Activated CD4-positive, CD25-positive, alpha-beta regulatory T cell treated with anti-CD3 and anti-CD28 coated beads, Interleukin-2, amount 50 U/mL, for 16 hours (primary cell): ENCODE measurements around the gene EEFSEC.

Experiments used
- DNase-seq: peaks from one replicate; pipeline ENCODE4 v3.0.0-alpha.2; 2020; ENCODE audit warnings: low read depth, low spot score

The EEFSEC gene

DNA sequence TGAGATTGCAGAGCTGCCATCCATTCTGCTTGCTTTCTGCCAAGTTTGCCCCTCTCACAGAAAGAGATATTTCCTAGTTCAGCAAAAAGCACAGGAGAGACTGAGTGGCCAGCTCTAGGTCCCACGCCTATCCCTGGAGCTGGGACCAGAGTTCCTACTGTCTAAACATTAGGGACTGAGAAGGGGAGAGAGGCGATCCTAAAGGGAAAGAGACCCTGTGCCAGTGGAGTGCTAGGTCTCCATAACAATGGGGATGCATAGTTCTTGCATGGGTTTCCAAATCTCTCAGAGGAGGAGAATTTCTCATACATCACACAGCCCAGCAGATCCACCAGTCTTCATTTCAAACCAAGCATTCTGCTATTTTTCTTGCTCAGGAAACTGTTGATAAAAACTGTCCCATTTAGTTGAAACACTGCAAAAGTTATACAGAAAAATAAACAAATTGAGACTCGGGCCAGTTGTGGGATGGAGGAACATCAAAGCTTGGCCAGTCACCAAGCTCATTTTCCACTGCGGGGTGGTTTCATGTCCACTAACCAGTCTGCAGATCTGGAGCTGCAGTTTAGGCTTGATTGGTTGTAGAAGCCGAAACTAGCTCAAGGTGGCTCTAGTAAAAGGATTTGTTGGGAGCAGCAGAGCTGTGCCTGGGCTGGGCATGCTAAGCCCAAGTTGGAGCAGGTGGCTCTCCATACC lies 62.7 kb downstream of the EEFSEC start:
- no peak for DNase-seq

DNA sequence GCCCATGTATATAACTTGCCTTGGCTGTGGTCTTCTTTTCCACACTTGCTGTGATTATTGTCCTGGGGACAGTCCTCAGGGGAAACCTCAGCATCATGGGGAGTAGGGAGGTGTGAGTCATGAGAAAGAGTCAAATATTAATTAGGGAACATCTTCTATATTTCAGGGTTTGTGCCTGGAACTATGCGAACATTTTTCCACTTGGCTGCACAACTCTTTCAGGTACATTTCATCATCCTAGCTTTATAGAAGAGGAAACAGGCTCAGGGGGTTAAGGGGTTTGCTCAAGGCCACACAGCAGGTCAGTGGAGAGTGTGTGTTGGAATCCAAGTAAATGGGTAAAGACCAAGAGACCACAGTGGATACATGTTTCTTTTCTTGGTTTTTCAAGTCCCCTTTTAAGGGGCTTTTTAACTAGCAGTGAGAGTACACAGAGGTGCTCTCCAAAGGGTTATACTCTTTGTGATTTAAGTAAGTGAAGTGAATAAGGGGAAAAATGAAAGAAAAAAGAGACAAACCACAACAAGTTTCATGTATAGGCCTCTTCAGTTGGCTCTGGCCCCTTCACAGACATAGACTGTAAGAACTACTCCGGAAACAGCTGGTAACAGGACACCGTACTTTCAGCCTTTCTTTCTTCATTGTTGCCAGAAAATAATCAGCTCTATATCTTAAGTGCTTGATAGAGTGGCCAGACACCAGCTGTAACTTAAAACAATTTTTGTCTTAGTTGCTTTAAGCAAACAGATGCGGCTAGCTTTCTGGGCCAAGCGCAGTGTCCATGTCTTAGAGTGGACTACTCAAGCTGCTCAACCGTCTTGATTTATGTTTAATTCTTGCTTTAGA lies 64.6 kb downstream of the EEFSEC start:
- DNase-seq: no peak

DNA sequence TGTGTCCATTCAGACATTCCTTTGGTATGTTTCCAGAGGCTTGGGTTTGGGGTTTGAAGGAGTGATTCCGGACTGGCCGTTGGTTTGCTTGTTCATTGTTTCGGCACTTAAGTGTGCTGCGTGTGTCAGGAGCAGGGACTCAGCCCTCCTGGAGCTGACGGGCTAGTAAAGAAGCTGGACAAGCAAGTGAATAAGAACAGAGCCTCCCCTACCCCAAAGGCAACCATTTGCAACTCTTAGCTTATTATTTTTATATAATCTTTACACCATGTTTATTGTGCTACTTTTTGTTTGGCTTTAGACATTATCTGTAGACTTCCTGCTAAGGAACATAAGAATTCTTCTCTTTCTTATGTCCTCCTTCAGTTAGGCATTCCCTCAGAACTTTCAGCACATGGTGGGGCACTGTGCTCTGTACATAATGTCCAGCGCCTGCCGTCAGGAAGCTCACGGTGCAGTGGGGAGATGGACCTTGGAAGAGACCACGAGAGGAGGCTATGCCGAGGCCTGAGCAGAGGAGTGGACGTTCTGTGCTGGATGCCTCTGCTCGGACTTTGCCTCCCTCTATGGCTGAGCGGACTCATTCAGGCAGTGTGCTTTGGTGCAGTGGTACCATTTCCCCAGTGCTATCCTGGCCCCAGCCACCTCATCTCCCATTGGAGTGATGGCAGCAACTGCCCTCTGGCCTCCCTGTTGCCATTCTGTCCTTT lies 65.4 kb downstream of the EEFSEC start:
- no peak for DNase-seq

DNA sequence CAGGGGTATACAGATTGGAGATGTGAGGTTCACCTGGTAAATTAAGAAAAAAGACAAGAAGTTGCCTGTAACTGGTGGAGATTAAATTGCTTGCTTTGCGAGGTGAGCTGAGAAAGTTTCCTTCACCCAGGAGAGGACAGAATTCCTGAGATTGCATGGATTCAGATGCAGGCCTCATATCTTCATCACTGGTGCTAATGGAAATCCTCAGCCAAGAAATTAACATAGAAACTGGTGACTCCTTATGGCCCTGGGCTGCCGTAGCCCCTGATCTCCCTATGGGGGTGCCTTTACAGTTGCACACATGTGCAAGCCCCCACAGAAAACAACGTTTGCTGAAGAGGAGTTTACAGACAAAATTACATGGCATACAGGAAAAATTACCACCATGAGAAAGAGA lies 68.0 kb downstream of the EEFSEC start:
- no peak for DNase-seq

DNA sequence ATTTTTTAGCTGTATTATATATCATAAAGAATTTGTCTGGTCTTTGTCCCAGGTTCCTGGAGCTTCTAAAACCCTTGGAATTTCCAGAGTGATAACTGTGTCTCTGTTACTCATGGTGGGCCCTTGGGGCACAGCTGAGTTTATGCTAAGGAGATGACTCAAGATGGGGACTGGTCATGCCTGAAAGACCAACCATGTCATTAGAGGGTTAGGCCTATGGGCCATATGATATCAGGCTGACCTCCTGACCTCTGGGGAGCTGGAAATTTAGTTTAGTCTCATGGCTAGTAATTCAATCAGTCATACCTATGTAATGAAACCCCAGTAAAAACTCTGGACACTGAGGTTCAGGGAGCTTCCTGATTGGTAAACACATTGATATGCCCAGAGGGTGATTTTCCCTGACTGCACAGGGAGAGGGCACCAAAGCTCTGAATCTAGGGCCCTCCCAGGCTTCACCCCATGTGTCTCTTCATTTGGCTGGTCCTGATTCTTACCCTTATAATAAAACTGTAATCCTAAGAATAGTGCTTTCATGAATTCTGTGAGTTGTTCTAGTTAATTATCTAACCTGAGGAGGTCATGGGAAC lies 69.6 kb downstream of the EEFSEC start:
- no peak for DNase-seq

DNA sequence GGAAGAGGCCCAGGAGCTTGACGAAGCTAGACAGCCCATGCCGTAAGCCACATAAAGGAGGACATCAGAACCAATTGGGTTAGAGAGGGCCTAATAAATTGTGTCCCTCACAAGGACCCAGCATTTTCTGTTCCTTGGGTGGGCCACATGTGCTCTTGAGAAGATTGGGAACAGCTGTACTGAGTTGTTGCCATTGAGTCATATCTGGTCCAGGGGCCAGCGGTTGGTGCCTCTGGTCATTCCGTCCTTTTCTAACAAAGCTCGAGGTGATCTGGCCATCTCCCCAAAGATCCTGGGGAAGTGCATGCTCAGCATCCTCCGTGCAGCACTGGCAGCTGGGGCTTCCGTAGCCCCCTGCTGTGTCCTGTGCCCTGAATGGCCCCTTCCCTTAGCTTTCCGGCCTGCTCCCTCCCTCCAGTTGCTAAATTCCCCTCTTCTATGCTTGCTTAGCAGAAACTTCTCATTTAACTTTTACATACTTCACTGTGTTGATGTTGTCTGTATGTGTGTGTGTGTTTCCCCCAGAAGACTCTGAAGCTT lies 73.0 kb downstream of the EEFSEC start:
- DNase-seq: no peak

DNA sequence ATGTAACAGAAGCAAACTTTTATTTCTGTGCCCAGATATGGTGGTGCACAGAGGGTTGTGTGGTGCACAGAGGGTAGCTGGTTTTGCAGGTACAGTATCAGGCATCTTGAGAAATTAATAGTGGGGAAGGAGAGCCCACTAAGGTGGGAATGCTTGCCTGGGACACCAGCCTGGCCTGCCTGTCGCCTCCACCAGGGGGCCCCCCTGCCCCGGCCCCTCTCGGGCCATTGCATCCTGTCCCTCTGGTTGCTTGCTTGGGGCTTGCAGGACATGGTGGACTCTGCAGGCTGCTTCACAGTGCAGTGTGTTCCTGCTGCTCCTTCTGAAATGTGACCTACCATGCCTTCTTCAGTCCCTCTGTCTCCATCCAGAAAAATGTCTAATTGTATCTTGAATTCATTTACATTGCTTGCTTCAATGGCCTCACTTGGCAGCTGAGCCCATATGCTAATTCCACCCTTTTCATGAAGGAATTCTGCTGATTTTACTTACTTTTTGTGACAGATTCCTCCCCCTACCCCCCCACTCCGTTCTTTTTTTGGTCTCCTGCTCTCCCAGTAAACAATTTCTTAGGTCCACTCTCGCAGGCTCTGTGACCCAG lies 73.6 kb downstream of the EEFSEC start:
- no peak for DNase-seq

DNA sequence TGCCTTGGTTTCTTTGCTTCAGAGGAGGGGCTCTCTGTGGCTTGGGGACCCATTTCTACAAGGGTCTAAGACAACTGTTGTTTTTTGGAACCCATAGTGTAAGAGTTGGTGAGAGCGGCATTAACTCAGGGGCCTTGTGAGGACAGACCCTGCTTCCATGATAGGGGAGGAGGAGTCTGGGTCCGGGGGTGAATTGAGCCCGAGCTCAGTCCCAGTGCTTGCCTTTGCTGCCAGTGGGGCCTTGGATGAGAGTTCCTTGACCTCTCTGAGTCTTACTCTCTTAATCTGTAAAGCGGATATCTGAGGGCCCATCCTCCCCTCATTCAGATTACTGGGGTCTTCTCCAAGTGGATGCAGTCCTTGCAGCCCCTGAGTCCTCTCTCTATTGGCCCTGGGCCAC lies 74.2 kb downstream of the EEFSEC start:
- no peak for DNase-seq

DNA sequence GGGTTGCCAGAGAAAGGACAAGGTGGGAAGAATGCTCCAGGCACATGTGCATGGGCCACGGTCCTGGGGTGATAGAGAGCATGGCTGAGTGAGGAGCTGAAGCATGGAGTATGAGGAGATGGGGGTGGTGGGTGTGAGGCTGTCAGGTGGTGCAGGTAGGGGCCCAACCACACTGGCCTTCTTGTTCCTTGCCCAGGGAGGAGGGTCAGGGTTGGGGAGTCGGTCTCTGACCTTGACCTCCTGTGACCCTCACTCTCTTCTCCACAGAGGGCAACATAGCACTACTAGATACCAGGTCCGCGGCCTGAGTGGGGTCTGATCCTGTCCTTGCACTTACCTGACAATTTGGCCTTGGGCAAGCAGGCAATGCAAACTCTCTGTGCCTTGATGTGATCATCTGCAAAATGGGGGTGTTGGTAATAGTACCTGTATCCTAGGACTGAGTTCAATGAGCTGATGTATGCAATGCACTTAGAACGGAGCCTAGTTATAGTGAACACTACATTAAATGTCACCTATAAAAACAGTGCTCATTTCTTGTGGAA lies 75.2 kb downstream of the EEFSEC start:
- DNase-seq: no peak

DNA sequence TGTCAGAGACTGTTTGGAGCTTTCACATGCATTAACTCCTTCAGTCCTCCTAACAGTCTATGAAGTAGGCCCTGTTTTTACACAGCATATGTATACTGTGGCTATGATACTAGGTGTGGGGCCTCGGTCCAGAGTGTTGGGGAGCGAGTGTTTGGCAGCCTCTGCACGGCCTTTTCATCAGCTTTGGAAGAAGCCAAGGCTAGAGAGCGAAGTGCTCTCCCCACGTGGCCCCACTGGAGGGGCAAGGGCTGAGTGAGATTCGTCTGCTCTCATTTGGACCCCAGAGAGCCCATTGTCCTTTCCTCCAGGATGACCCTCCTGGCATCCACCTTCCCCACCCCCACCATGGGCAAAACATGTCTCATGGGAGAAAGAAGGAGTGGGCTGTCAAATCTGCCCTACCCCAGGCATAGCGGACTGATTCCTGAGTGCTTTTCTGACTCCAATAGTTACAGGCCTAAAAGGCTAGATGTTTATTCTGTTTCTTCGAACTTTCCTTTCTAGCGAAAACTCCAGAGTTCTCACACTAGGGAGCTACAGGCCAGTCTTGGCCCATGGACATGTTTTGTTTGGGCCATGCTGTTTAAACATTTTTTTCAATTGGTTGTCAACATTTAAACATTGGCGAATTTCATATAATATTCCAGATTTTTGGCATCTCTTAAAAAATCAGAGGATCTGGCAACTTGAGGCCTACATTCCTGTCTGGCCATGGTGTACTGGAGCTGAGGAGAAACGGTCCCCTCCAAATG lies 76.0 kb downstream of the EEFSEC start:
- no peak for DNase-seq

DNA sequence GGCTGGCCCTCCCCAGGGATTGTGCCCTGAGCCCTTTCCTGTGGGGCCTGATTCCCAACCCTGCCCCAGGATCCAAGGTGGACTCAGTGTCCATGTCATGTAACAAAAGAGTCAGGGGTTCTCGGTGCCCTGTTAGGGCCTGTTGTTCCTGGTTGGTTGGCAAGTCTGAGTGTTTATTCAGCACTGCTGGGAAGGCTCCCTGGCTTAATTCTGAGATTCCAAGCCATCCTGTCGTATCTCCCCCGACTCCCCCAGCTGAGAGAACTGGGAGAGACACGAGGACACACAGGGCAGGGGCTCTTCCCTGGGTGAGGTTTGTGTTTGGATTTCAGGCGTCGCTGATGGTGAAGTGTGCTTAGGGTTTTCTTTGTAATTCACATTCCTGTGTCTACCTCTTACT lies 78.3 kb downstream of the EEFSEC start:
- DNase-seq: no peak

DNA sequence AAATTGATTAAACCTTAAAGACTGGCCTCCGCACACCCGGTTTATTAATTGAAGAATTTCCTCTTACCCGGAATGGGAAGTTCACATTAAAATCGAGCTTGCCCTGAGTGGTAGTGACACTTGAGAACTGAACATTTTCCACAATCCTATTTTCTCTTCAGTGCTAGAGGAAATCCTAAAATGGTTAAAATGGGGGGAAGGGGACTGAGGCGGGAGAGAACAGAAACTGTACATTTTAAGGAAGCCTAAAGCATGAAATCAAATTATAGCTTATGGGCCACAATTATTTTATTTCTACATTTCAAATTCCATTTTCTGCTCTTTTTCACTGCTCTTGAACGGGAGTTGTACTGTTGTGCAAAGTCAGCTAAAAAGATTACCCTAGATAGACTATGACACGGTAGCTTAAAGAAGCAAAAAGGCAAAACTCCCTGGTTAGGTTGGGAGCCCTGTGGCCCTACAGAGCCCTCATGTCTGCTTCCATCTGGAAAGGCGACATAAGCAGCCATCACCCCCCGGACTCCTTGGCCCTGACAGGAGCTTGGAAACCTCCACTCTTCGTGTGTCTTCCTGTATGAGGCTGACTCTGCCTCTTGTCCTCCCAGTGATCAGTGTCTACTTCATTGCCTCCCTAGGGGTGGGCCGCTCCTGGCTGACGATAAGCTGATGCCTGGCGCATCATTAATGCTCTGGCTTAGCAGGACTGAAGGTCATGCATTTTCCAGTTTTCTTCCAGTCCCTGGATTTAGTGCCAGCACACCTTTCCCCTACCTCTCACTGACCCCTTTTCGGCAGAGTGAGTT lies 79.3 kb downstream of the EEFSEC start:
- DNase-seq: no peak

DNA sequence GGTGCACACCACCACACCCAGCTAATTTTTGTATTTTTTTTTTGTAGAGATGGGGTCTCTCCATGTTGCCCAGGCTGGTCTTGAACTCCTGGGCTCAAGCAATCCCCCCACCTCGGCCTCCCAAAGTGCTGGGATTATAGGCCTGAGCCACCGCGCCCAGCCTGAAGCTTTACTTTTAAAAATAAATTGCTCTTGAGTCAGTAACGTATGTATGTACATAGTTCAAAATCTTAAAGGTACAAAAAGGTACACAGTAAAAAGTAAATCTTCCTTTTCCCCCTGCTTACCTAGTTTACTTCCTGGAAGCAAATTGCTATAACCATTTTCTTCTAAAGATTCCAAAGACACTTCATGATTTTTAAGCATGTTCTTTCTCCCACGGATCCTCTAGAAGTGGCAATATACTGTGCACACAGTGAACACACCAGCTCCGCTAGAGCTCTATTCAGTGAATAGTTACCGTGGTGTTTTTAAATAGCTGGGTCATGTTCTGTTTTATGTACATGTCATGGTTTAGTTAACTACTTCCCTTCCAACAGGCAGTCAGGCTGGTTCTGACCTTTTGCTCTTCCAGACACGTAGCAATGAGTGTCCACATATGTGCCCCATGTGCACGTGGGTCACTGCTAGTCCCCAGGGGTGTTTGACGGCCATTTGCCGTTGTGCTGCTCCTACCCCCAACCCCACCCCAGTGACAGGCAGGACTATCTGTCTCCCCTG lies 82.1 kb downstream of the EEFSEC start:
- no peak for DNase-seq

DNA sequence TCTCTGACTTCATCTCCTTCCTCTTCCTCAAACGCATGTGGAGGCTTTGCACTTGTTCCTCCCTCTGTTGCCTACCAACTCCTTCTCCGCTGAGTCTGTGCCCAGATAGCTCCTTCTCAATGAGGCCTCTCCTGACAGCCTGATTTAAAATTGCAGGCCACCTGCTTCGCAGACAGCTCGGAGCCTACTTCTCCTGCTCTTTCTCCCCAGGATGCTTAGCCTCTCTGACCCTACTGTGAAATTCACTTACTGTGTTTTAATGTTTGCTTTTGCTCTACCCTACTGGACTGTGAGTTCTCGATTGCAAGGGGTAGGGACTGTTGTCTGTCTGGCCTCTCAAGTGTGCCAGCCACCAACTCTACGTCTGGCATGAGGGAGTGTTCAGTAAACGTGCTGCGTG lies 83.4 kb downstream of the EEFSEC start:
- DNase-seq: no peak

DNA sequence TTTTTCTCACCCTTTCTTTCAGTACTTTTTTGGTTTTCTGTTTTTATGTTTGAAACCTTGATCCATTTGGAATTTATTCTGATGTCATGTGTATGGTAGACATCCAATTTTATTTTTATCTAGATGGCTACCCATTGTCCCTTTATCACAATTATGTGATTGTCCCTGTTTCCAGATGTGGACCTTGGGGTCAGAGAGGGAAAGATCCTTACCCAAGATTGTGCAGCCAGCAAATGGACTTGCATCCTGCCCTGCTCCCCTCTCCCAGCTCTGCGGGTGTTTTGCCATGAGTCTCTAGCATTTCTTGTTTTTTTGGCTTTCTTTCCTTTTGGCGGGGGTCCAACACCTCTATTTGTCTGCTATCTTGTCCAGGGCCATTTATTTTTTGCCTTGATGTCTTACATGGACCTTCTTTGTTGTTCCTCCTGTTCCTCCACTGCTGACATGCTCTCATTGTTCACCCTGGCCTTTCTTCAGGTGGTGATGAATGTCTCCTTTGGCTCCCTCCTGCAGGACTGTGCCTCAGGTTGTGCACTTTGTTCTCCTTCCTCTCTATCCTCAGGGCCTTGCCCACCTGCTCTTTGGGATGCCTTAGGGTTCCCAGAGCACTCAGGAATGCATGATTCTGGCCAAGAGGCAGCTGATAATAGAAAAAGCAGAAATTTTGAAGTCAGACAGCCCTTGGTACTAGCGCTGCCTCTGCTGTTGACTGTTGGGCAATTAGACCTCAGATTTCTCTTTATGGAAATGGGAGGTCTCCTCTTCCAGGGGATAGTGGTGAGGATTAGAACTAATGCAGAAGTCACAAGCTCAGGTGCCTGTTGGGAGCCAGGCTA lies 84.3 kb downstream of the EEFSEC start:
- DNase-seq: no peak

DNA sequence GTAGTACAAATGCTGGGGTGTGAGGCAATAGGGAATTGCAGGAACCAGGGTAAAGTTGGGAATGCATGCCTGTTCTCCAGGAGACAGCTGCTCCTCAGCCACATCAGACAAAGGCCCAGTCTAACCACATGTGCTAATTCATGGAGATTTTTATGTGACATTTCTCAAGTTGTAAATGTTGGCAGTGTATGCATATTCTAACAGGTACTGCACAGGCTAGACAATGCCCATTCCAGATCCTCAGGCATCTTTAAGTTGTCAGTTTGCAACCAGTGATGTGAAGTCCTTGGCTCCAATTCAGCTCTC lies 84.9 kb downstream of the EEFSEC start:
- no peak for DNase-seq

DNA sequence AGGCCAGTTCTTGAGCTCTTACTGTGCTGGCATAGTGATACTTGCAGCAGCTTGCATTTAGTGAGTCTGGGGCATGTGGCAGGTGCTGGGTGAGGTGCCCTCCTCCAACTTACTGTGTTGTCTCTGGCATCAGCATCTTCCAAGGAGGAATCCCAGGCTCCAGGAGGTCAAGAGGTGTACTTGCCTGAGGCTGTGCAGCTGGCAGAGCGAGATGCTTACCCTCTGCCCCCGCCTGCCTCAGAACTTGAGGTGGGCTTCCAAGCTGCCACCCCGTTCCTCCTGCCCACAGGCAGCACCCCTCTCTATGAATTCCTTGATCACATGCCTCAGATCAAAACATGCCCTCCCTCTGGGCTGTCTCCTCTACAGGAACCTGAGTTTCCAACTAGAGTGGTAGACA lies 86.0 kb downstream of the EEFSEC start:
- DNase-seq: no peak

DNA sequence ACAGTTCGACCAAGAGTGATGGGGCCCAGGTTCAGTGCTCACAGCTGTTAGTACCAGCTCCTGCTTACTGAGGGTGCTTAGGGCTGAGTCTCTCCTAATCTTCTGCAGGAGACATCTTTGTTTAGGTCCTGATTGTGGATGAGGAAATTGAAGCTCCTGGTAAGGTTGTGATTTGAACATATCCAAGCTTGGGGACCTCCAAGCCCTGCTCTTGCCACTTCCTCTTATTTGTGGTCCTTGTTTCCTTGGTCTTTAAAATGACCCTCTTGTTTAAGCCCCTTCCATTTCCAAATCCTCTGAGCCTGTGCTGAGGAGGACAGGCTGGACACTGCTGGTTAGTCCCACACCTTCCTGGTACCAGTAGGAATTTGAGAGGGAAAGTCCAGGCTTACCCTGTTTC lies 87.0 kb downstream of the EEFSEC start:
- no peak for DNase-seq
